ENCODE data around the gene SLC35D1. TPM values are rescaled to one million over a fixed set of nuclear protein-coding genes. Genes with fewer than 3 reads are reported as not detected.
A peak's percentile ranks its signal among the peaks of the same experiment; 100 is the strongest.
"Not testable (repeated sequence)": the region's sequence is repeated elsewhere in the genome, so short reads cannot be mapped to it uniquely, and the experiment has no call there.

Gene SLC35D1
- total RNA-seq, 4 donors from 2014 or later = 8.3 to 54.3 (median 31.8) TPM

- Histone ChIP-seq H3K27ac (no peak overlapping the region), H3K36me3 (peaks cover 0 to 49% (median 0%) of the 10 kb centered on the region in 3 donors), H3K9me3 (no peaks in the 10 kb centered on the region), H3K4me3 (no peak overlapping the region), H3K27me3 (no peaks in the 10 kb centered on the region), H3K4me1 (peaks cover 0 to 9% (median 0%) of the 10 kb centered on the region in 4 donors)
- no peak for DNase-seq
- no peak for TF ChIP-seq POLR2A (IDR thresholded peaks at IDR 0.05)
- no peak for TF ChIP-seq CTCF (IDR thresholded peaks at IDR 0.05)
Measured at GRCh38 chr1:66985835-66986234, 68.1 kb downstream of the SLC35D1 start.

GRCh38 chr1:66984491-66984890 is 69.5 kb downstream of the SLC35D1 start:
- H3K9me3 ChIP-seq = no peaks in the 10 kb centered on the region
- H3K27me3 ChIP-seq = no peaks in the 10 kb centered on the region
- H3K4me1 ChIP-seq = peaks cover 0 to 9% (median 0%) of the 10 kb centered on the region in 4 donors
- DNase-seq = no peak
- TF ChIP-seq CTCF (IDR thresholded peaks at IDR 0.05) (no peak), POLR2A (IDR thresholded peaks at IDR 0.05) (no peak)
- no peak overlapping the region for H3K4me3 ChIP-seq
- H3K27ac ChIP-seq = no peak overlapping the region
- peaks cover 0 to 49% (median 0%) of the 10 kb centered on the region in 3 donors for H3K36me3 ChIP-seq

- peaks cover 0 to 9% (median 0%) of the 10 kb centered on the region in 4 donors for H3K4me1 ChIP-seq
- H3K4me3 ChIP-seq = no peak overlapping the region
- DNase-seq = no peak
- TF ChIP-seq CTCF (IDR thresholded peaks at IDR 0.05) = no peak
- no peaks in the 10 kb centered on the region for H3K27me3 ChIP-seq
- peaks cover 0 to 56% (median 0%) of the 10 kb centered on the region in 3 donors for H3K36me3 ChIP-seq
- peak overlapping the region in 2 of 4 donors; percentile 10 to 22 for H3K27ac ChIP-seq
- H3K9me3 ChIP-seq = no peaks in the 10 kb centered on the region
Measured at GRCh38 chr1:66982561-66983260, 71.2 kb downstream of the SLC35D1 start.

GRCh38 chr1:66981679-66982078 is 72.3 kb downstream of the SLC35D1 start:
- H3K27ac ChIP-seq = peak overlapping the region in 2 of 4 donors; percentile 13 to 57
- H3K4me1 ChIP-seq = peaks cover 0 to 9% (median 0%) of the 10 kb centered on the region in 4 donors
- peak overlapping the region in 2 of 4 donors; percentile 10 to 39 for H3K4me3 ChIP-seq
- H3K36me3 ChIP-seq = peaks cover 0 to 66% (median 0%) of the 10 kb centered on the region in 3 donors
- H3K27me3 ChIP-seq = no peaks in the 10 kb centered on the region
- peak in 2 of 3 donors; percentile 50 to 69 for DNase-seq
- TF ChIP-seq POLR2A (IDR thresholded peaks at IDR 0.05) (no peak), CTCF (IDR thresholded peaks at IDR 0.05) (no peak)
- H3K9me3 ChIP-seq = no peaks in the 10 kb centered on the region

GRCh38 chr1:66980745-66981367 is 73.1 kb downstream of the SLC35D1 start:
- peaks cover 0 to 9% (median 0%) of the 10 kb centered on the region in 4 donors for H3K4me1 ChIP-seq
- H3K9me3 ChIP-seq = no peaks in the 10 kb centered on the region
- no peaks in the 10 kb centered on the region for H3K27me3 ChIP-seq
- TF ChIP-seq POLR2A (IDR thresholded peaks at IDR 0.05) = no peak
- TF ChIP-seq CTCF (IDR thresholded peaks at IDR 0.05) = no peak
- DNase-seq = no peak
- peaks cover 0 to 69% (median 0%) of the 10 kb centered on the region in 3 donors for H3K36me3 ChIP-seq
- peak overlapping the region in 3 of 4 donors; percentile 13 to 57 (median 31) for H3K27ac ChIP-seq
- peak overlapping the region in 1 of 4 donors; percentile 10 for H3K4me3 ChIP-seq

GRCh38 chr1:66979621-66980020 is 74.3 kb downstream of the SLC35D1 start:
- peaks cover 0 to 73% (median 0%) of the 10 kb centered on the region in 3 donors for H3K36me3 ChIP-seq
- DNase-seq, H3K4me1 ChIP-seq, H3K9me3 ChIP-seq, H3K27me3 ChIP-seq, H3K27ac ChIP-seq, H3K4me3 ChIP-seq: not testable (repeated sequence)

Measured in Peyer's patch (tissue), 4 donors.